GM11168 (cell line): ENCODE measurements around the gene COQ4.
"Not testable (repeated sequence)": the region's sequence is repeated elsewhere in the genome, so short reads cannot be mapped to it uniquely, and the experiment has no call there.

ENCODE experiments used
- in situ Hi-C: fragments of 300-500 bp; cut with MboI; formaldehyde crosslinking; loops from one replicate; pipeline ENCODE4 v1.12.0; 2022; ENCODE audit warnings: low sequenced_read_pairs; ENCODE audit not compliant: unreplicated experiment

Gene COQ4

GRCh38 chr9:128298535-128299482 is 23.8 kb upstream of the COQ4 start:
- in situ Hi-C loops: no loop called here

GRCh38 chr9:128304136-128304970 is 18.3 kb upstream of the COQ4 start:
- in situ Hi-C loops: no loop called here

- in situ Hi-C loops: no loop called here
These were observed 17.7 kb upstream of the COQ4 start for GRCh38 chr9:128304971-128305288.

- in situ Hi-C loops: no loop called here
These were observed 13.1 kb upstream of the COQ4 start for GRCh38 chr9:128309551-128309950.

GRCh38 chr9:128310461-128310860 is 12.2 kb upstream of the COQ4 start:
- in situ Hi-C loops: no loop called here

GRCh38 chr9:128314697-128315096 is 7.9 kb upstream of the COQ4 start:
- in situ Hi-C loops: no loop called here

GRCh38 chr9:128316421-128316820 is 6.2 kb upstream of the COQ4 start:
- in situ Hi-C loops: no loop called here

- in situ Hi-C loops: no loop called here
These were observed 5.0 kb upstream of the COQ4 start for GRCh38 chr9:128317629-128318028.

- in situ Hi-C loops: no loop called here
These were observed 1.3 kb upstream of the COQ4 start for GRCh38 chr9:128321343-128321742.

GRCh38 chr9:128321879-128322403 is 698 bp upstream of the COQ4 start:
- in situ Hi-C loops: no loop called here

GRCh38 chr9:128323212-128323730 is 632 bp downstream of the COQ4 start:
- in situ Hi-C loops: no loop called here

GRCh38 chr9:128323791-128324190 is 1.2 kb downstream of the COQ4 start:
- in situ Hi-C loops: no loop called here

GRCh38 chr9:128324401-128324800 is 1.8 kb downstream of the COQ4 start:
- in situ Hi-C loops: no loop called here

- in situ Hi-C loops: no loop called here
These were observed 3.0 kb downstream of the COQ4 start for GRCh38 chr9:128325629-128326028.

GRCh38 chr9:128333451-128333869 is 10.8 kb downstream of the COQ4 start:
- in situ Hi-C loops: no loop called here

GRCh38 chr9:128335161-128335560 is 12.5 kb downstream of the COQ4 start:
- in situ Hi-C loops: no loop called here

GRCh38 chr9:128335914-128336313 is 13.3 kb downstream of the COQ4 start:
- in situ Hi-C loops: no loop called here

GRCh38 chr9:128337936-128338335 is 15.3 kb downstream of the COQ4 start:
- in situ Hi-C loops: no loop called here

GRCh38 chr9:128338852-128339614 is 16.4 kb downstream of the COQ4 start:
- in situ Hi-C loops: not testable (repeated sequence)
